HG02840 (cell line): ENCODE measurements around the gene FAM131A.
"Not testable (repeated sequence)": the region's sequence is repeated elsewhere in the genome, so short reads cannot be mapped to it uniquely, and the experiment has no call there.

Experiments used
- ATAC-seq: cut with Tn5 transposase; IDR thresholded peaks from one replicate; pipeline ENCODE4 v1.9.1; 2021; ENCODE audit warnings: mild to moderate bottlenecking, moderate library complexity, moderate number of reproducible peaks; ENCODE audit not compliant: unreplicated experiment, low FRiP score

Gene FAM131A

DNA sequence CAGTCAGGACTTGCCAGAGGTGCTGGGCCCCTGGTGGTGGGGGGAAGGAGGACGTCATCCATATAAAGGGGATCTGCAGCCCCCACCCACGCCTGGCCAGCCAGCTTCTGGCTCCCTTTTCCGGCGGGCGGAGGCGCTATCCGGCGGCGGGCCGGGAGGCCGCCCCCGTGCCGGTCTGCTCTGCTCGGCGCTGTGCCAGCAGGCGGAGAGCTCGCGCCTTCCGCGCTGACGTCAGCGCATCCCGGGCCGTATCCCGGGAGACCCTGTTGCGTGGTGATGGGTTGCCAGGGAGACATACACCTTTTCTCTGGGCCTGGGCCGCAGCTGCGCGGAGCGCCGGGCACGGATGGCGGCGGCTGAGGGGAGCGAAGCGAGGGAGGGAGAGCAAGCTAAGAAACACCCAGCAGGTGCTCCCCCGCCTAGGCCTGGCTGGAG lies 1.1 kb downstream of the FAM131A start:
- no peak for ATAC-seq

GRCh38 chr3:184339001-184339400 lies 1.6 kb downstream of the FAM131A start:
- ATAC-seq = no peak

DNA sequence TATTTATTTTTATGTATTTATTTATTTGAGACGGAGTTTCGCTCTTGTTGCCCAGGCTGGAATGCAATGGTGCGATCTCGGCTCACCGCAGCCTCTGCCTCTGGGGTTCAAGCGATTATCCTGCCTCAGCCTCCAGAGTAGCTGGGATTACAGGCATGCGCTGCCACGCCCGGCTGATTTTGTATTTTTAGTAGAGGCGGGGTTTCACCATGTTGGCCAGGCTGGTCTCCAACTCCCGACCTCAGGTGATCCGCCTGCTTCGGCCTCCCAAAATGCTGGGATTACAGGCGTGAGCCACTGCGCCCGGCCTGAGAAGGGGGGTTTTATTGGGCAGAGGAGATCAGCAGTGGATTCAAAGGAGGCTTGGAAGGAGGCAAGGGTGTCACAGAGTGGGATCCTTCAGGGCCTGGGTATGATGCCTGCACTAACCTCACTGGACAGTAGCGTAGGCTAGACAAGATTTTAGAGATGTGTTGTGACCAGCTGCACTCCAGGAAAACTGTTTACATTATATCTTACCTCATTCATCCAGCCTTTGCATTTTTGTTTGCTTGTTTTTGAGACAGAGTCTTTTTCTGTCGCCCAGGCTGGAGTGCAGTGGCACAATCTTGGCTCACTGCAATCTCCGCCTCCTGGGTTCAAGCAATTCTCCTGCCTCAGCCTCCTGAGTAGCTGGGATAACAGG lies 2.2 kb downstream of the FAM131A start:
- not testable (repeated sequence) for ATAC-seq

DNA sequence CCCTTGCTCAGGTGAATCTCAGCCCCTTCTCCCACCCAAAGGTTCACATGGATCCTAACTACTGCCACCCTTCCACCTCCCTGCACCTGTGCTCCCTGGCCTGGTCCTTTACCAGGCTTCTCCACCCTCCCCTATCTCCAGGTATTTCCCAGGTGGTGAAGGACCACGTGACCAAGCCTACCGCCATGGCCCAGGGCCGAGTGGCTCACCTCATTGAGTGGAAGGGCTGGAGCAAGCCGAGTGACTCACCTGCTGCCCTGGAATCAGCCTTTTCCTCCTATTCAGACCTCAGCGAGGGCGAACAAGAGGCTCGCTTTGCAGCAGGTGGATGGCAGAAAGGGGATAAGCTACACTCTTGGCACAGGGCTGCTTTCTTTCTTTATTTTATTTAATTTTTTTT lies 4.5 kb downstream of the FAM131A start:
- ATAC-seq = no peak

GRCh38 chr3:184343200-184343876 lies 5.9 kb downstream of the FAM131A start:
- no peak for ATAC-seq

DNA sequence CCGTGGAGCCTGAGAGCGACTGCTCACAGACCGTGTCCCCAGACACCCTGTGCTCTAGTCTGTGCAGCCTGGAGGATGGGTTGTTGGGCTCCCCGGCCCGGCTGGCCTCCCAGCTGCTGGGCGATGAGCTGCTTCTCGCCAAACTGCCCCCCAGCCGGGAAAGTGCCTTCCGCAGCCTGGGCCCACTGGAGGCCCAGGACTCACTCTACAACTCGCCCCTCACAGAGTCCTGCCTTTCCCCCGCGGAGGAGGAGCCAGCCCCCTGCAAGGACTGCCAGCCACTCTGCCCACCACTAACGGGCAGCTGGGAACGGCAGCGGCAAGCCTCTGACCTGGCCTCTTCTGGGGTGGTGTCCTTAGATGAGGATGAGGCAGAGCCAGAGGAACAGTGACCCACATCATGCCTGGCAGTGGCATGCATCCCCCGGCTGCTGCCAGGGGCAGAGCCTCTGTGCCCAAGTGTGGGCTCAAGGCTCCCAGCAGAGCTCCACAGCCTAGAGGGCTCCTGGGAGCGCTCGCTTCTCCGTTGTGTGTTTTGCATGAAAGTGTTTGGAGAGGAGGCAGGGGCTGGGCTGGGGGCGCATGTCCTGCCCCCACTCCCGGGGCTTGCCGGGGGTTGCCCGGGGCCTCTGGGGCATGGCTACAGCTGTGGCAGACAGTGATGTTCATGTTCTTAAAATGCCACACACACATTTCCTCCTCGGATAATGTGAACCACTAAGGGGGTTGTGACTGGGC lies 7.3 kb downstream of the FAM131A start:
- no peak for ATAC-seq

- ATAC-seq = no peak
Observed at GRCh38 chr3:184345317-184346144, 8.1 kb downstream of the FAM131A start.

GRCh38 chr3:184346480-184347190 lies 9.2 kb downstream of the FAM131A start:
- no peak for ATAC-seq

DNA sequence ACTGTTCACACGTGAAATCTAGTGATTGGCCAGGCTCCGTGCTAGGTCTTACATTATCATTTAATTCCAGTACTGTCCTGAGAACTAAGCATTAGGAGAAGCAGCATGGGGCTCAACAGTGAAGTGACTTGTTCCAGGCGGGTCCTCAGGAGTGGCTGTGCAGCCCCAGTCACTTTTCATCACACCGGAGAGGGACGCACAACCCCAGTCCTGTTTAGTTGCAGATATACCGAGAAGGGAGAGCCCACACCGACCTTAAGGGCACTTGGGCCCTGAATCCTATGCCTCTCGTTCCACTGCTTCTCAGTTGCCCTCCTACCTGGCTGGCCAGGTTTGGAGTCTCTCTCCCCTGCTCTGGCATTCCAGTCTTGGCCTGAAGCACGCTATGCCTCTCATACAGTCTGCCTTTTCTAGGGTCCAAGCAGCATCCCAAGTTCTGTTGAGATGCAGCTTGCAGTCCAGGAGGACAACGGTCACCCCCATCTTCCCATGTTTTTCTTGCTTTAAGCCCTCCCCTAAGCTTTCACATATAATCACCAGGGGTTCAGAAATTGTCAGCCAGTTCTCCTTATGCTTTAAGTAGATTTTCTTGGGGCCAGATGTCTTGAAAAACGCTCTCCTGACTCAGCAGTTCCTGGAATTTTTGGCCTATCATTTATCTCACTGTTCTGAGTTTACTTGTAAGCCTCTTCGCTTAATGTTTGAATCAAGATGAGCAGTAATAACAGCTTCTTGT lies 10.1 kb downstream of the FAM131A start:
- no peak for ATAC-seq

GRCh38 chr3:184348057-184348382 lies 10.6 kb downstream of the FAM131A start:
- ATAC-seq = no peak

- no peak for ATAC-seq
Observed at GRCh38 chr3:184349563-184350470, 12.4 kb downstream of the FAM131A start.

- no peak for ATAC-seq
Observed at GRCh38 chr3:184350618-184351017, 13.2 kb downstream of the FAM131A start.

GRCh38 chr3:184351511-184352148 lies 14.2 kb downstream of the FAM131A start:
- no peak for ATAC-seq

GRCh38 chr3:184352149-184352785 lies 14.9 kb downstream of the FAM131A start:
- no peak for ATAC-seq

- no peak for ATAC-seq
Observed at GRCh38 chr3:184352897-184353545, 15.6 kb downstream of the FAM131A start.

DNA sequence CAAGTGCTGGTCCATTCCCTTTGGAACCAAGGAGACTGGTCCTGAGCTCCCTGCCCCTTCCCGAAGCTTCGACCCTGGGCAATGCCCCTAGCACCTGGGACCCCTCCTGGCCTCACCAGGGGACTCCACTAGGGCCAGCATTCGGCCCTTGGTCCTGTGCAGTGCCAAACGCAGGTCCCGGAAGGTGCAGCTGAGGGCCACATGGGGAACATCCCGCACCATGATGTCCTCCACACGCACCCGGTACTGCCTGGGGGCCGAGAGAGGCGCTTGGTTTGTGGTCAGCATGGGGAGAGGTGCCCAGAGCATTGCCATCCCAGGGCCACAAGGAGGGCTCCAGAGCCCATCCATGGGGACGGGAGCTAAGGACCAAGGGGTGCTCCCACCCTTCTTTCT lies 16.1 kb downstream of the FAM131A start:
- ATAC-seq = no peak

GRCh38 chr3:184354121-184354728 lies 16.8 kb downstream of the FAM131A start:
- no peak for ATAC-seq
